A673 (cell line): ENCODE data around the gene SORCS3. TPM values are rescaled to one million over a fixed set of nuclear protein-coding genes. Genes with fewer than 3 reads are reported as not detected.

Experiments used
- BruUV-seq: library from RNA; stranded (reverse); fragments of 400-500 nt; replicated peaks from 2 replicates; lab custom pipeline; 2021; lab: Mats Ljungman, UMichigan
- CTCF ChIA-PET: fragments of 300-600 bp; sonication (Branson Sonifier 250); formaldehyde crosslinking; loops from one replicate; lab custom pipeline; 2022; ENCODE audit warnings: antibody characterized with exemption; lab: Charles Lee
- POLR2A ChIA-PET: fragments of 300-600 bp; sonication (Branson Sonifier 250); formaldehyde crosslinking; loops from one replicate; lab custom pipeline; 2022; ENCODE audit warnings: antibody characterized with exemption; ENCODE audit not compliant: low non-redundant PET; lab: Charles Lee
- DNase-seq: peaks from one replicate; pipeline ENCODE4 v3.0.0-alpha.2; 2015; ENCODE audit warnings: low spot score
- H3K27ac ChIP-seq: fragments of 200-600 bp; sonication (generic); 2 replicates; pipeline ENCODE4 v1.5.1; 2016; ENCODE audit warnings: mixed run types, low read depth, mild to moderate bottlenecking, mixed read lengths, antibody characterized with exemption, low read length; ENCODE audit not compliant: poor library complexity, severe bottlenecking
- H3K27me3 ChIP-seq: fragments of 200-600 bp; sonication (generic); replicated peaks from 2 replicates; pipeline ENCODE4 v1.6.1; 2017; ENCODE audit warnings: mixed run types, low read depth, mild to moderate bottlenecking, mixed read lengths, antibody characterized with exemption, low read length; ENCODE audit not compliant: insufficient read depth, poor library complexity
- H3K36me3 ChIP-seq: fragments of 200-600 bp; sonication (generic); 2 replicates; pipeline ENCODE4 v1.6.1; 2016; ENCODE audit warnings: mixed run types, mild to moderate bottlenecking, mixed read lengths, antibody characterized with exemption, low read length; ENCODE audit not compliant: insufficient read depth, poor library complexity, severe bottlenecking
- H3K4me1 ChIP-seq: fragments of 200-600 bp; sonication (generic); 2 replicates; pipeline ENCODE4 v1.6.1; 2017; ENCODE audit warnings: mixed run types, mild to moderate bottlenecking, mixed read lengths, antibody characterized with exemption, low read length; ENCODE audit not compliant: insufficient read depth, poor library complexity, severe bottlenecking
- H3K4me3 ChIP-seq: fragments of 200-600 bp; sonication (generic); 2 replicates; pipeline ENCODE4 v1.5.1; 2016; ENCODE audit warnings: low read depth, mixed run types, mild to moderate bottlenecking, mixed read lengths, low read length; ENCODE audit not compliant: poor library complexity, severe bottlenecking
- H3K9me3 ChIP-seq: fragments of 200-600 bp; sonication (generic); 2 replicates; pipeline ENCODE4 v1.6.1; 2016; ENCODE audit warnings: mixed run types, low read depth, mild to moderate bottlenecking, mixed read lengths, antibody characterized with exemption, low read length; ENCODE audit not compliant: poor library complexity, severe bottlenecking
- CTCF ChIP-seq: fragments of 300-800, 200-600 bp; sonication (generic); conservative IDR thresholded peaks from 2 replicates; pipeline ENCODE4 v1.5.1; 2017; ENCODE audit warnings: low read depth, mild to moderate bottlenecking, antibody characterized with exemption, low read length, moderate library complexity, mixed read lengths
- EZH2 ChIP-seq: fragments of 200-600 bp; sonication (generic); IDR thresholded peaks from 2 replicates; pipeline ENCODE4 v1.6.1; 2017; ENCODE audit warnings: borderline replicate concordance, low read depth, mild to moderate bottlenecking, mixed read lengths, antibody characterized with exemption, low read length; ENCODE audit not compliant: poor library complexity, severe bottlenecking
- intact Hi-C: fragments of 100-400 bp; cut with micrococcal nuclease; formaldehyde crosslinking; loops from one replicate; pipeline ENCODE4 v1.10.0; 2022; ENCODE audit not compliant: unreplicated experiment
- total RNA-seq: library from RNA; stranded (reverse); gene quantifications from 2 replicates; pipeline ENCODE4 v1.2.3, GENCODE V29; 2021

SORCS3 gene
- total RNA-seq, 1 experiment from 2014 or later = not detected

DNA sequence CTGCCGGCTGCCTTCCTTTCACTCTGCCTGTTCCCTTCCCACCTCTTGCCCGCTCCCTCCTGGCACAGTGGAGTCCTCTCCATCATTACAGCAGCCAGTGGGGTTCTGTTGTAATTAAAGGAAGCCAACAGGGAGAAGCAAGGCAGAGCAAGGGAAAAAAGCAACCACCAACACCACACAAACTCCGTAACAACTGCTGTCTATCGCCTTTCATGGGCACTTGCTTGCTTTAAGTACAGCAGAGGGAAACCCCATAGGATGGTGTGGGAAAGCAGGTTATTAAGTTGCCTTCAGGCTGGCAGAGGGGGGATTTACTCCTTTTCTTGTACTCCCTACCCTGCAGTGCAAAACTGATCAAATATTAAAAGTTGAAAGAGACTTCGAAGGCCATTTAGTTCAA, 22.0 kb downstream of the SORCS3 start:
- BruUV-seq = no TSS peak
- peaks cover 96% of the 10 kb centered on the region for H3K27me3 ChIP-seq
- CTCF ChIA-PET = no interaction called here
- no peaks in the 10 kb centered on the region for H3K36me3 ChIP-seq
- POLR2A ChIA-PET = no interaction called here
- DNase-seq = no peak
- H3K27ac ChIP-seq = no peak overlapping the region
- H3K4me3 ChIP-seq = no peak overlapping the region
- TF ChIP-seq EZH2 (no peak), CTCF (no peak)
- H3K9me3 ChIP-seq = no peaks in the 10 kb centered on the region
- intact Hi-C loops = no loop called here
- H3K4me1 ChIP-seq = no peaks in the 10 kb centered on the region

DNA sequence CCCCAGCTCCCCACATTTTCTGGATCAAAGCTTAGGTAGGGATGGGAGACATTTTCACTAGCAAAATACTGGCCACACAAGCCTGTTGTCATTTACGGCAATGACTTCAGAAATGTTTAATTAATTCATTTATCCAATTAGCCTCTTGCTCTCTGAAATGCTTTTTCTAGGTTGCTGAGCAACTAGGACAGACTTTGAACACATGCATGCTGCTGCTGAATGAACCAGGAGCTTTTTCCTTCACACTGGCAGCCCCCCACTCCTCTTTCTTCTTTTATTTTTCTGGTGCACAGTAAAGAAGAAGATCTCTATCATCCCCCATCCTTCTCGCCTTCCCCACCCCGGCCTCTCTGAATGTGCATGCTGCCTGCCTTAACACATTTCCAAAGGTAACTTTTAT, 22.5 kb downstream of the SORCS3 start:
- no peak for TF ChIP-seq CTCF
- no peak for TF ChIP-seq EZH2
- H3K9me3 ChIP-seq = no peaks in the 10 kb centered on the region
- no TSS peak for BruUV-seq
- H3K36me3 ChIP-seq = no peaks in the 10 kb centered on the region
- ChIA-PET CTCF (no interaction called here), POLR2A (no interaction called here)
- H3K27me3 ChIP-seq = peaks cover 91% of the 10 kb centered on the region
- intact Hi-C loops = no loop called here
- no peak for DNase-seq
- H3K4me3 ChIP-seq = no peak overlapping the region
- no peaks in the 10 kb centered on the region for H3K4me1 ChIP-seq
- H3K27ac ChIP-seq = no peak overlapping the region

DNA sequence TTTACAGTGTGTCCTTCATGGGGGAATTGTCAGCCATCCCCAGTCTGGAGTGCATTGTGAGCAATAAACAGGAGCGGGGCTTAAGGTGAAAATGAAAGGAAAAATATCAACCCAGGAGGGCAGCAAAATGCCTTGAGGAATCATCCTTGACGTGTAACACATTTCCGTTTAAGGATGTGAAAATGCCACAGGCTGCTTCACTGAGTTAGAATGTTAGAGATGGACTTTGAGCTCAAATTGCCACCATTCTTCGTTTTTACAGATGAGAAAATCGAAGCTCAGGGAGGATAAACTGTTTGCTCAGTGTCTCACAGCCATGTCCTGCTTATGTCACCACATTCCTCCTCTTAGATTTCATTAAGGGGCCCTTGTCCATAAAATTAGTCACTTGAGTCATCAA, 23.1 kb downstream of the SORCS3 start:
- Histone ChIP-seq H3K9me3 (no peaks in the 10 kb centered on the region), H3K4me3 (no peak overlapping the region), H3K27ac (no peak overlapping the region), H3K27me3 (peaks cover 85% of the 10 kb centered on the region), H3K4me1 (no peaks in the 10 kb centered on the region), H3K36me3 (no peaks in the 10 kb centered on the region)
- no TSS peak for BruUV-seq
- no peak for DNase-seq
- intact Hi-C loops = no loop called here
- no peak for TF ChIP-seq CTCF
- no peak for TF ChIP-seq EZH2
- ChIA-PET POLR2A (no interaction called here), CTCF (no interaction called here)
